Nucleus accumbens (tissue), 56 donors: ENCODE results near the gene MRNIP.
A peak's percentile ranks its signal among the peaks of the same experiment; 100 is the strongest.
"Not testable (repeated sequence)": the region's sequence is repeated elsewhere in the genome, so short reads cannot be mapped to it uniquely, and the experiment has no call there.

ENCODE experiments used
- DNase-seq, 56 donors: peaks; one replicate each; lab custom pipeline; 2025; lab: John Stamatoyannopoulos, UW

Gene MRNIP

GRCh38 chr5:179796877-179797608, 61.6 kb downstream of the MRNIP start:
- DNase-seq, result no peak

DNA sequence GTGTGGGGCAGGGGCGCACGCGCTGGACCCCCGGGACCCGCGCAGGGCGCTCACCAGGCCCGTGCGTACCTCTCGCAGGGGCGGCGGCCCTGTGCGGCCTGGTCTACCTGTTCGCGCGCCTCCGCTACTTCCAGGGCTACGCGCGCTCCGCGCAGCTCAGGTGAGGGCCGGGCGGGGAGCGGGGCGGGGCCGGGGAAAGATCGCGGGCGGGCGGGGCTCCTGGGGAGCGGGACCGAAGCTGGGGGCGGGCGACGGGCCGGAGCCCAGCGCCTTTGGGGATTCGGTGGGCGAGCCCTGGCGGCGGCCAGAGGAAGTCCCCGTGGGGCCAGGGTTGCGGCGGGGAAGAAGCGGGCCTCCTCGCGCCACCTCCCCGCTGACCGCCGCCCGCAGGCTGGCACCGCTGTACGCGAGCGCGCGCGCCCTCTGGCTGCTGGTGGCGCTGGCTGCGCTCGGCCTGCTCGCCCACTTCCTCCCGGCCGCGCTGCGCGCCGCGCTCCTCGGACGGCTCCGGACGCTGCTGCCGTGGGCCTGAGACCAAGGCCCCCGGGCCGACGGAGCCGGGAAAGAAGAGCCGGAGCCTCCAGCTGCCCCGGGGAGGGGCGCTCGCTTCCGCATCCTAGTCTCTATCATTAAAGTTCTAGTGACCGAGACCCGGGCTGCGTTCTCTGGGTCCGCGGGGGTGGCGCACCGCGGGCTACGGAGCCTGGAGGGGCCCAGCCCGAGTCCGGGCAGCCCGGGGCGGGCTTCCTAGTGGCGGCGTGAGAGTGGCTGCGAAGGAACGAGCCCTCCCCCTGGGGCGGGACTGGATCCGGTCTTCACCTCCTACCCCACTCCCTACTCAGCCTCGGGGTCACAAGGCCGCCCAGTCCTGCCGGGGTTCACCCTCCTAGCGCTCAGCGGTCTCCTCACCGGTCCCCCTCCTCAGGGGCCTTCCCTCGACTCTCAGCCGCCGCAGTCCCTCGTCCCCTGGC, 62.5 kb downstream of the MRNIP start:
- DNase-seq, result peak in 44 of 56 donors; percentile 35 to 82 (median 60)

GRCh38 chr5:179795049-179795862, 63.4 kb downstream of the MRNIP start:
- DNase-seq, result peak in 1 of 56 donors; percentile 25

DNA sequence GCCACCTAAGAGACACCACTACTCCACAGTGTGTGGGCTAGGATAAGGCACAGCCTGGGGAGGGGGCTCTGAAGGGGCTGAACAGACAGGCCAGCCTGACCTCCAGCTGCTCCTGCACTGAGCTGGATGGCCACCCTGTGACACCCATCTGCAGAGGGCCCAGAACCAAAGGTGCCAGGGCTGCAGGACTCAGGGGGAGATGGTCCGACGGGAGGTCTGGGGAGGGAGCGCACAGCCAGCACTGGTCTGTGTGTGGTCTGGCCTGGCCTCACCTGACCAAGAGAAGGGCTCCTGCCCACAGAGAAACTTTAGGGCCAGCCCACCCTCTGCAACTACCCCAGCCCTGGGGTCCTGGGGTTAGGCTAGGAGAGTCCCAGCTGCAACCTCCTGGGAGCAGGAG, 64.0 kb downstream of the MRNIP start:
- no peak for DNase-seq

- DNase-seq, result no peak
Measured at GRCh38 chr5:179794171-179794570, 64.4 kb downstream of the MRNIP start.

- peak in 31 of 56 donors; percentile 14 to 70 (median 37) for DNase-seq
Measured at GRCh38 chr5:179793468-179794139, 65.0 kb downstream of the MRNIP start, which contains the start of gene LTC4S. Gene LTC4S, plus strand, starts transcription at chr5:179793986. Its CDS starts 95 bp downstream, at chr5:179794081.

- DNase-seq, result peak in 3 of 56 donors; percentile 23 to 37 (median 29)
Measured at GRCh38 chr5:179792612-179793467, 65.8 kb downstream of the MRNIP start.

DNA sequence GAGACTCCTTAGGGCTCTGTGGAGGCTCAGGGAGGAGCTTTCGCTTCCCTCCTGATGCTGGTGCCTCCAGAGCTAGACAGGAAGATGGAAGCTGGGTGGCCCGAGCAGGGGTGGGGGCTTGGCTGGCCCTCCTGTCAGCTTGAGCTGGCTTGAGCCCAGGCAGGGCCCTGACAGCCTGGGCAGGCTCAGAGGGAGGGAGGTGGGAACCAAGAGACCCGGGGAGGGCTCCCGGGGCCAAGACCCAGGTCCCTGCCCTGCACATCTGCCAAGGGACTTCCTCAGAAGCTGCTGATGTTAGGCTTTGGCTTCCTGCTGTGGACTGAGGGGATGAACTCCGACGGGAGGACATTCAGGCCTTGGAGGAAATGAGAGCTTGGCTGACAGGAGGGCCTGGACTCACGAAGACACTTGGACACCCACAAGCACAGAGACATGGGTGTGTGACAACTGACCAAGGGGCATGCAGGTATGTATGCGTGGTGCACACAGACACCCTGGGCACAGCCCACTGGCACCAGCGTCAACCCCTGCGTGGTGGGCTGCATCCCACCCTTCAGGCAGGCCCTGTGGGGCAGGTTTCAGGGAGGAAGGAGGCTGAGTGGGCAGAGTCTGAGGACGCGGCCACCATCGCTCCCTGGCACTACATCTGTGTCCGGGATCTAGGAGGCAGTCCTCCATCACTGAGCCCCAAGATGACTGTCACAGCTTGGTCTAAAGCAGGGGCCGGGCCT, 66.6 kb downstream of the MRNIP start:
- peak in 1 of 56 donors; percentile 49 for DNase-seq

DNA sequence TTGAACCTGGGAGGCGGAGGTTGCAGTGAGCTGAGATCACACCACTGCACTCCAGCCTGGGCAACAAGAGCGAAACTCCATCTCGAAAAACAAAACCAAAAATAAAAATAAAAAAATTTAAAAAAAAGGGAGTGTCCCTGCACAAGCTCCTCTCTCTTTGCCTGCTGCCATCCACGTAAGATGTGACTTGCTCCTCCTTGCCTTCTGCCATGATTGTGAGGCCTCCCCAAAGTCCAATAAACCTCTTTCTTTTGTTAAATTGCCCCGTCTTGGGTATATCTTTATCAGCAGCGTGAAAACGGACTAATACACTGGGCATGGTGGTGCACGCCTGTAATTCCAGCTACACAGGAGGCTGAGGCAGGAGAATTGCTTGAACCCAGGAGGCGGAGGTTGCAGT, 69.3 kb downstream of the MRNIP start:
- DNase-seq, result not testable (repeated sequence)

DNA sequence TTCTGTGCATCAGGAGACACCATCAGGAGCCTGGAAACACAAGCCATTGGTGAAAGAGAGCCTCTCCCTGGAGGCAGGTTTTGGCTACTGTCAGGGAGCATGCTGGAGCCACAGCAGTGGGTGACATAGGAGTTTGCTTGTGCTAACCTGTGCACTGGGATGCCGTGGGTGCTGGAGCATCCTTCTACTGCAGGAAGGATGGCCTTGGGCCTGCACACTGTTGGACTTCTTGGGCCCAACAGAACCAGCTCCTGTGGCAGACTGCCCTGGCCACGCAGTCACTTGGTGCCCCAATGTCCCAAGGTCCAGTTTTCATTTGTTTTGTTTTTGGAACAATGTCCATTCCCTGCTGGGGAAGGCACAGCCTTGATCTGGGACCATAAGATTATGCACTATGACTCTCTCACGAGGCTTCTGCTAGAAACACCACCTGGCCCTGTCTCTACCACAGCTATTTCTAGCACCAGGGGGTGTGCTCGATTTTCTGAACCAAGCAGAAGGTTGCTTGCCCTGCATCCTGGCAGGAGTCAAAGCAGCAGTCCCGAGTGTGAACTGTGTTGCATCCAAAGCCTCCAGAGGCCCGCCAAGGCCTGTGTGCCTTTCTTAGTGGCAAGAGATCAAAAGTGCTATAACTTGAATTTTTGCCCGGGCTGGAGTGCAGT, 70.3 kb downstream of the MRNIP start:
- DNase-seq, result no peak
